HEK293T (cell line): Measurements from ENCODE around the gene NUS1.
"Not testable (repeated sequence)": the region's sequence is repeated elsewhere in the genome, so short reads cannot be mapped to it uniquely, and the experiment has no call there.

ENCODE experiments used
- CTCF ChIA-PET: fragments of 350-600 bp; formaldehyde crosslinking; extraction: SDS; loops from one replicate; lab custom pipeline; 2021; ENCODE audit warnings: antibody characterized with exemption, inconsistent platforms; lab: Yijun Ruan, JAX
- POLR2A ChIA-PET: fragments of 350-600 bp; formaldehyde crosslinking; extraction: SDS; loops from one replicate; lab custom pipeline; 2020; ENCODE audit warnings: antibody characterized with exemption, inconsistent platforms; lab: Yijun Ruan, JAX
- DNase-seq: peaks from one replicate; pipeline ENCODE4 v3.0.0; 2012; ENCODE audit warnings: mixed read lengths; ENCODE audit errors: extremely low spot score
- ARNT ChIP-seq: fragments of 450-650 bp; IDR thresholded peaks from 2 replicates; pipeline ENCODE4 v1.6.1; 2017; ENCODE audit warnings: mild to moderate bottlenecking
- BHLHE40 ChIP-seq: fragments of 450-650 bp; IDR thresholded peaks from 2 replicates; pipeline ENCODE4 v1.6.1; 2016; ENCODE audit warnings: mild to moderate bottlenecking, moderate library complexity, borderline replicate concordance
- CTBP1 ChIP-seq: fragments of 450-650 bp; IDR thresholded peaks from 2 replicates; pipeline ENCODE4 v1.6.1; 2016; ENCODE audit warnings: borderline replicate concordance
- ELF4 ChIP-seq: fragments of 450-650 bp; IDR thresholded peaks from 2 replicates; pipeline ENCODE4 v1.6.1; 2017; ENCODE audit warnings: antibody characterized with exemption
- FOXA1 ChIP-seq: fragments of 450-650 bp; IDR thresholded peaks from 2 replicates; pipeline ENCODE4 v1.6.1; 2016; ENCODE audit warnings: mild to moderate bottlenecking
- FOXK2 ChIP-seq: fragments of 450-650 bp; IDR thresholded peaks from 2 replicates; pipeline ENCODE4 v1.6.1; 2016; ENCODE audit warnings: mild to moderate bottlenecking
- FOXM1 ChIP-seq: fragments of 450-650 bp; IDR thresholded peaks from 2 replicates; pipeline ENCODE4 v1.6.1; 2017; ENCODE audit warnings: mild to moderate bottlenecking, borderline replicate concordance
- HDGF ChIP-seq: fragments of 450-650 bp; IDR thresholded peaks from 2 replicates; pipeline ENCODE4 v1.6.1; 2017; ENCODE audit warnings: antibody characterized with exemption, borderline replicate concordance
- L3MBTL2 ChIP-seq: fragments of 450-650 bp; conservative IDR thresholded peaks from 2 replicates; pipeline ENCODE4 v1.6.1; 2016; ENCODE audit warnings: mild to moderate bottlenecking
- LEF1 ChIP-seq: fragments of 450-650 bp; IDR thresholded peaks from 2 replicates; pipeline ENCODE4 v1.6.1; 2017; ENCODE audit warnings: mild to moderate bottlenecking, borderline replicate concordance
- NFRKB ChIP-seq: fragments of 450-650 bp; IDR thresholded peaks from 2 replicates; pipeline ENCODE4 v1.6.1; 2016; ENCODE audit warnings: mild to moderate bottlenecking, moderate library complexity
- SP1 ChIP-seq: fragments of 450-650 bp; IDR thresholded peaks from 2 replicates; pipeline ENCODE4 v1.6.1; 2017
- SUZ12 ChIP-seq: fragments of 450-650 bp; IDR thresholded peaks from 2 replicates; pipeline ENCODE4 v1.6.1; 2016; ENCODE audit warnings: mild to moderate bottlenecking
- TARDBP ChIP-seq: fragments of 450-650 bp; IDR thresholded peaks from 2 replicates; pipeline ENCODE4 v1.6.1; 2016
- ZNF384 ChIP-seq: fragments of 450-650 bp; IDR thresholded peaks from 2 replicates; pipeline ENCODE4 v1.6.1; 2016
- TF ChIP-seq, protein P1 (sequence below): fragments of 450-650 bp; IDR thresholded peaks from 2 replicates; pipeline ENCODE4 v1.6.1; 2016

NUS1 gene

DNA sequence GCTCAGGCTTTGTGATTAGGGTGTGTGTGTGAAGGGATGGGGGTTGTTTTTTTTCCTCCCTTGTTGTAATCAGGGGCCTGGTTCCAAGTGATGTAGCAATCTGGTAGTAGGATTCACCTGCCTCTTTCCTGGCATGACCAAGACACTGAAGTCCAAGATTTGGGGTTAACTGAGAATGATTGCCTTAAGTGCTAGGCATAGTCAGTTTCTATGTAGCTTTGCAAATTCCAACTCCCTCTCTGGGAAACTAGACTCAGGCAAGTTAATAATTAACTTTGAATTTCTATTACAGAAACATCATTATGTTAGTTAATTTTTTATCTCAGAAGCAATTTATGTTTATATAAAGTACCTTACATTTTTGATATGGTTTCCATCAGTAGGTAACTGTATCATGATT, 43.6 kb downstream of the NUS1 start:
- POLR2A ChIA-PET: no interaction called here
- CTCF ChIA-PET: no interaction called here
- no peak for TF ChIP-seq FOXK2
- TF ChIP-seq FOXA1: no peak
- no peak for TF ChIP-seq BHLHE40
- TF ChIP-seq, protein P1, sequence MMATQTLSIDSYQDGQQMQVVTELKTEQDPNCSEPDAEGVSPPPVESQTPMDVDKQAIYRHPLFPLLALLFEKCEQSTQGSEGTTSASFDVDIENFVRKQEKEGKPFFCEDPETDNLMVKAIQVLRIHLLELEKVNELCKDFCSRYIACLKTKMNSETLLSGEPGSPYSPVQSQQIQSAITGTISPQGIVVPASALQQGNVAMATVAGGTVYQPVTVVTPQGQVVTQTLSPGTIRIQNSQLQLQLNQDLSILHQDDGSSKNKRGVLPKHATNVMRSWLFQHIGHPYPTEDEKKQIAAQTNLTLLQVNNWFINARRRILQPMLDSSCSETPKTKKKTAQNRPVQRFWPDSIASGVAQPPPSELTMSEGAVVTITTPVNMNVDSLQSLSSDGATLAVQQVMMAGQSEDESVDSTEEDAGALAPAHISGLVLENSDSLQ: no peak
- TF ChIP-seq SP1: no peak
- no peak for TF ChIP-seq ZNF384
- no peak for TF ChIP-seq L3MBTL2
- TF ChIP-seq FOXM1: no peak
- no peak for TF ChIP-seq NFRKB
- TF ChIP-seq LEF1: no peak
- TF ChIP-seq ELF4: no peak
- TF ChIP-seq CTBP1: no peak
- TF ChIP-seq HDGF: no peak
- no peak for TF ChIP-seq TARDBP
- no peak for DNase-seq

DNA sequence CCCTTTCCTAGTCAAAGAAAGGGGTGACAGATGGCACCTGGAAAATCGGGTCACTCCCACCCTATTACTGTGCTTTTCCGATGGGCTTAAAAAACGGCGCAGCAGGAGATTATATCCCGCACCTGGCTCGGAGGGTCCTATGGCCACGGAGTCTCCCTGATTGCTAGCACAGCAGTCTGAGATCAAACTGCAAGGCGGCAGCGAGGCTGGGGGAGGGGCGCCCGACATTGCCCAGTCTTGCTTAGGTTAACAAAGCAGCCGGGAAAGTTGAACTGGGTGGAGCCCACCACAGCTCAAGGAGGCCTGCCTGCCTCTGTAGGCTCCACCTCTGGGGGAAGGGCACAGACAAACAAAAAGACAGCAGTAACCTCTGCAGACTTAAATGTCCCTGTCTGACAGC, 46.3 kb downstream of the NUS1 start:
- POLR2A ChIA-PET, DNase-seq, CTCF ChIA-PET: not testable (repeated sequence)

DNA sequence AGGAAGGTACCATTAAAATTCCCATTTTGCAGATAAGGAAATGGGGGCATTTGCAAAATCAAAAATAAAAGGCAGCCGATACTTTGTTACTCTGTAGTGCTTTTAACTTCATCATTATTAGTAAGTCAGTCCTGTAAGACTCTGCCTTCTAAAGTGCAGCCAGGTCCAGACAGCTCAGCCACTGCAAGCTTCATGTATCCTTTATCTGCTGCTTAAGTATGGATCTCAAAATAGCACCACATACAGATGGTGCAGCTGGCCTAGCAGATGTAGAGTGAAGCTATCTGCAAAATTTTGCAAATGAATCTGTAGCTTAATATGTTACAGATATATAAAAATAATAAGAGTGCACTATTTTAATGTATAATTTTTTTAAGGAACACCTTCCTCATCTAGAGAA, 53.4 kb downstream of the NUS1 start:
- POLR2A ChIA-PET: no interaction called here
- CTCF ChIA-PET: no interaction called here
- TF ChIP-seq LEF1 (no peak), ELF4 (no peak), SP1 (no peak), CTBP1 (no peak), FOXA1 (no peak), FOXK2 (no peak), TARDBP (no peak), ARNT (no peak), BHLHE40 (no peak), SUZ12 (no peak), L3MBTL2 (no peak)
- TF ChIP-seq, protein P1: no peak
- DNase-seq: no peak

DNA sequence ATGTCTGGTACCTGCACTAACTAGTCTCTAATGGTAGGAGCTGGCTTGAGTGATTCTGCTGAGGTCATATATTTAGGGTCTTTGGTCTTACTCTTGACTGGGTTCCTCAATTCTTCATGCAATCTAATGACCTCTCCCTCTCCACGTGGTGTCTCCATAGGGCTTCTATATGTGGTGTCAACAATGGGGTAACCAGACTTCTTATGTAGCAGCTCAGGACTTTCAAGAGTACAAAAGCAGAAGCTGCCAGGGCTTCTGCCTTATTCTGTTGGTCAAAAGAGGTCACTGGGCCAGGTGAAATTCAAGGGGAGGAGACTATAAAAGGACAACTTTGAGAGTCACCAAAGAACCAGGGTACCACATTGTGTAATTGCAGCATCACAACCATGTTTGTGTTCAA, 54.3 kb downstream of the NUS1 start:
- DNase-seq: no peak
- CTCF ChIA-PET: no interaction called here
- POLR2A ChIA-PET: no interaction called here
- no peak for TF ChIP-seq ZNF384
- TF ChIP-seq FOXK2: no peak
- TF ChIP-seq ARNT: no peak
- TF ChIP-seq SP1: no peak
- TF ChIP-seq FOXM1: no peak
- TF ChIP-seq, protein P1: no peak
- TF ChIP-seq CTBP1: no peak

DNA sequence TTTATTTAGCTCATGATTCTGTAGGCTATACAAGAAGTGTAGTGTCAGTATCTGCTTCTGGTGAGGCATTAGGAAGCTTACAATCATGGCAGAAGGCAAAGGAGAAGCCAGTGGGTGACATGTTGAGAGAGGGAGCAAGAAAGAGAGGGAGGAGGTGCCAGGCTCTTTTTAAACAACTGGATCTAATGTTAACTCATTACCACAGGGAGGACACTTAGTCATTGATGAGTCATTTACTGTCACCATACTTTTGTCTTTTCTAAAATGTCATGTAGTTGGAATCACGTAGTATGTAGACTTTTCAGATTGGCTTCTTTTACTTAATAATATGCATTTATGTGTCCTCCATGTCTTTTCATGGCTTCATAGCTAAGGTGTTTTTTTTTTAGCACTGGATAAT, 58.1 kb downstream of the NUS1 start:
- DNase-seq: no peak
- ChIA-PET CTCF (no interaction called here), POLR2A (no interaction called here)
- TF ChIP-seq FOXM1: no peak
- no peak for TF ChIP-seq ZNF384
- no peak for TF ChIP-seq FOXK2
- no peak for TF ChIP-seq ARNT
- TF ChIP-seq CTBP1: no peak
- TF ChIP-seq, protein P1: no peak
- no peak for TF ChIP-seq ELF4
- no peak for TF ChIP-seq SP1
- no peak for TF ChIP-seq L3MBTL2
- TF ChIP-seq LEF1: no peak
- no peak for TF ChIP-seq SUZ12
- no peak for TF ChIP-seq TARDBP
- TF ChIP-seq BHLHE40: no peak
- no peak for TF ChIP-seq HDGF
- no peak for TF ChIP-seq FOXA1
- no peak for TF ChIP-seq NFRKB

DNA sequence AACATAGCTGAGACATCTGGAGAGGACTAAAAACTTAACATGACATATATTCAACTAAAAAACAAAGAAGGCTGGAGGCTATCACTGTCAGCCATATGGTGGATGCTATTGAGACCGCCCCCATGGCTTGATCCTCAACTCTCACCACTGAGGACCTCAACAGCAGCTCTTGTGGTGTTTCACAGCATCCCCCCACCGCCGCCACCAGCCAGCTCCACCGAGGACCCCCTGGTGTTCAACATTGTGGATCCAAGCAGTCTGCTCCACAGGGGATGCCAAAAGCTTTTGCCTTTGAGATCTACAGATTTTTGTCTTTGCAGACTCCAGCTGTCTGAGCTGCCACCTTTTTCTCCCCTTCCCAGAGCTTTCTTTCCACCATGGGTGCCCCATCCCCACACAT, 64.6 kb downstream of the NUS1 start:
- no peak for DNase-seq
- CTCF ChIA-PET: no interaction called here
- no peak for TF ChIP-seq ARNT
- POLR2A ChIA-PET: no interaction called here

DNA sequence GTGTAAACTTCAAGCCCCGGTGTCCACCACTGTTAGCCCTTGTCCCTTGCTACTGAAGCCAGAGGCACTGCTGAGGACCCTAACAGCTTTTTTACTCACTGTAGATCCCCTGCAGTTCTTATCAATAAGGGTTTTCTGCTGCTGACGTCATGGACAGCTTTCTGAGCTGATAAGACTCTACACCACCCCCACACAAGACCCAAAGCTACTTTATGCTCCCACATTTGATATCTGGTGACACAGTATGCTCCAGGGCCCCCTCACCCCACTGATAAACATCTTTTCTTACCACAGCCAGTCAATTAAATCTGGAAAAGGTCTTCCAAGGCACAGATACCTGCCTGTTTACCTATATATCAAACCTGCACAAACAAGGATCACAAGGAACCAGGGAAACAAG, 65.3 kb downstream of the NUS1 start:
- TF ChIP-seq ZNF384: no peak
- no peak for TF ChIP-seq LEF1
- TF ChIP-seq SP1: no peak
- DNase-seq: no peak
- POLR2A ChIA-PET: no interaction called here
- CTCF ChIA-PET: no interaction called here

DNA sequence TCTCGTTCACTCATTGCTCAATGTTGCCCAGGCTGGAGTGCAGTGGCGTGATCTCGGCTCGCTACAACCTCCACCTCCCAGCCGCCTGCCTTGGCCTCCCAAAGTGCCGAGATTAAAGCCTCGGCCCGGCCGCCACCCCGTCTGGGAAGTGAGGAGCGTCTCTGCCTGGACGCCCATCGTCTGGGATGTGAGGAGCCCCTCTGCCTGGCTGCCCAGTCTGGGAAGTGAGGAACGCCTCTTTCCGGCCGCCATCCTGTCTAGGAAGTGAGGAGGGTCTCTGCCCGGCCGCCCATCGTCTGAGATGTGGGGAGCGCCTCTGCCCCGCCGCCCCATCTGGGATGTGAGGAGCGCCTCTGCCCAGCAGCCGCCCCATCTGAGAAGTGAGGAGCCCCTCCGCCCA, 75.4 kb downstream of the NUS1 start:
- CTCF ChIA-PET, POLR2A ChIA-PET, DNase-seq: not testable (repeated sequence)
